ENCODE data around the gene ALG14.

- TF ChIP-seq CTCF (conservative IDR thresholded peaks at IDR 0.05; ENCODE audit: low read depth, low read length) = no peak
- TF ChIP-seq MAZ (IDR thresholded peaks at IDR 0.05; ENCODE audit: borderline replicate concordance, low read depth, low read length) = no peak
- no peak for TF ChIP-seq NFE2L2 (IDR thresholded peaks at IDR 0.05; ENCODE audit: low read depth, low read length)
- TF ChIP-seq USF2 (IDR thresholded peaks at IDR 0.05; ENCODE audit: low read depth, low read length) = no peak
- no peak for TF ChIP-seq ELK1 (IDR thresholded peaks at IDR 0.05; ENCODE audit: borderline replicate concordance, low read depth, low read length)
- no peak for TF ChIP-seq BHLHE40 (IDR thresholded peaks at IDR 0.05; ENCODE audit: low read depth, low read length)
- TF ChIP-seq POLR2A (IDR thresholded peaks at IDR 0.05; ENCODE audit: low read depth, low read length) = no peak
- TF ChIP-seq MAFK (IDR thresholded peaks at IDR 0.05; ENCODE audit: low read depth, low read length) = no peak
Observed at GRCh38 chr1:94979656-94980581, 92.8 kb downstream of the ALG14 start.
